ENCODE measurements around the gene MARK4.

Gene MARK4

DNA sequence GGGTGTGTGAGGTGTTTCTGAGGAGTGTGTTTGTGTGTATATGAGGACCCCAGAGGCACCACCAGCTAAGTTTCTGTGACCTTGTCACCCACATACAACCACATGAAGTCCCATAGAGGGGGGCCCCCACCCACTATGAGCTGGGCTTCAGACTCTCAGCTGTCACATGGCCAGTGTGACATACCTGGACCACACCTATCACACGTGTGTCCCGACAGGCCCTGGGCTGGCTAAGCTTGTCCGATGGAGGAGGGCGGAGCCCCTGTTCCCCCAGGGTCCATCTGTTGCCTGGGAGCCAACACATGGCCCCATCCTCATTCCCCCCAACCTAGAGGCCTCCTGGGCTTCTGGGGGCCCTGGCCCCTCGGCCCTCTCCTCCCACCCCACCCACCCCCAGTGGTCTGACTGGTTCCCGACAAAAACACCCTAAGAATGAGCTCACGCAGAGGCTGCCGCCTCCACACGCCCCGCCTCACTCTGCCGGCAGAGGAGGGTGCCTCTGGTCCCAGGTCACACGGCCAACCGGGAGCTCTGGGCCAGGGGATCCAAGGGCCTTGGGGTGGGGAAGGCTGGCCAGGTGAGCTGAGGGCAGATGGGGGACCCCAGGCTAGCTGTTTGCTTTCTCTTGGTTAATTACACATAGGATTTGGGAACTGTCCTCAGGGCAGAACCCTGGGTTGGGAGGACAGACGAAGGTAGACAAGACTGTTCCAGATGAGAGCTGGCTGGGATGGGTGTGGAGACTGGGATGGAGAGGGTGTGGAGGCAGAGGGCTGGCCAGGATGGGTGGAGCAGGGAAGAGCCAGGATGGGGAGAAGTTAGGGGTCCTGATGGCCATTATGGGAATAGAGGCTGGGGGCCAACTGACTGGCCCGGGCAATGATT is 93.8 kb downstream of the MARK4 start:
- no peak for DNase-seq

GRCh38 chr19:45345506-45345860 is 94.4 kb downstream of the MARK4 start:
- no peak for DNase-seq

- DNase-seq: no peak
These were observed 95.4 kb downstream of the MARK4 start for GRCh38 chr19:45346449-45346848.

DNA sequence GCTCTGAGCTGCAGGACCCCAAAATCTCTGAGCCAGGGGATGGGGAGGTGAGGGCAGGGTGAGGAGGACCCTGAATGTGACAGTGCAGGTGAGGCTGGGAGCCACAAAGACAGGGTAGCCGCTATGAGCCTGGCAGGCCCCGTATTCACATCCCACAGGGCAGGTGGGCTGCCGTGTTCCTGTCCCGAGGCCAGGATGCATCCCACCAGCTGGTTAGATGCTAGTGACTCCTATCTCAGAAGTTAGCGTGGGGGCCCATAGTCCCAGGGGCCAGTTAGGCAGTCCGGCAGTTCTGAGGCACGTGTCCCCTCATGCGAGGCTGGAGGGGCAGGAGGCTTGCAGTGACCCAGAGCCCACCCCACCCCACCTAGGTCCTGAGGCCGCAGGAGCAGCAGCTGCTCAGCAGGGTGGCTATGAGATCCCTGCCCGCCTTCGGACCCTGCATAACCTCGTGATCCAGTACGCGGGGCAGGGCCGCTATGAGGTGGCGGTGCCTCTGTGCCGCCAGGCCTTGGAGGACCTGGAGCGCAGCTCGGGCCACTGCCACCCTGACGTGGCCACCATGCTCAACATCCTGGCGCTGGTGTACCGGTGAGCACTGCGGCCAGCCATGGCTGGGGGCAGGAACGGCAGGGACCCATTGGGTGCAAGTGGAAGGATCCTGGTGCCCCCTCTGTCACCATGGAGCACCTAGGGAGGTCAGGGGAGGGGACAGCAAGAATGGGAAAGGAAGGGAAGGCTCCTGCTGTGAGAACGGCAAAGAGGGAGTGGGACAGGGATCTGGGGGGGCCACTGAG is 96.7 kb downstream of the MARK4 start:
- DNase-seq: no peak

GRCh38 chr19:45348367-45349125 is 97.5 kb downstream of the MARK4 start:
- no peak for DNase-seq

DNA sequence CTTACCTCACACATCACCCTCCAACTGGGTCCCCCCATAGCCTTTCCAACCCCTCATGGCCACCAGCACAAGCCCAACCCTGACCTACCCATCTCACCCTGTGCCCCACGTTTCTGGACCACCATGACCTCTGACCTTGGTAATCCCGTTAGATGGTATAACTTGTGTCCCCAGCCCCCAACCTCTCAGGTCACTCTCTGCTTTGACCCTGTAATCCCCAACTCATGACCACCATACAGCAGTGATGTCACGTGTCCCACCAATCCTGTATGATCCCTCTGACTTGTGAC is 98.0 kb downstream of the MARK4 start:
- DNase-seq: no peak

GRCh38 chr19:45349430-45349941 is 98.4 kb downstream of the MARK4 start:
- DNase-seq: no peak

DNA sequence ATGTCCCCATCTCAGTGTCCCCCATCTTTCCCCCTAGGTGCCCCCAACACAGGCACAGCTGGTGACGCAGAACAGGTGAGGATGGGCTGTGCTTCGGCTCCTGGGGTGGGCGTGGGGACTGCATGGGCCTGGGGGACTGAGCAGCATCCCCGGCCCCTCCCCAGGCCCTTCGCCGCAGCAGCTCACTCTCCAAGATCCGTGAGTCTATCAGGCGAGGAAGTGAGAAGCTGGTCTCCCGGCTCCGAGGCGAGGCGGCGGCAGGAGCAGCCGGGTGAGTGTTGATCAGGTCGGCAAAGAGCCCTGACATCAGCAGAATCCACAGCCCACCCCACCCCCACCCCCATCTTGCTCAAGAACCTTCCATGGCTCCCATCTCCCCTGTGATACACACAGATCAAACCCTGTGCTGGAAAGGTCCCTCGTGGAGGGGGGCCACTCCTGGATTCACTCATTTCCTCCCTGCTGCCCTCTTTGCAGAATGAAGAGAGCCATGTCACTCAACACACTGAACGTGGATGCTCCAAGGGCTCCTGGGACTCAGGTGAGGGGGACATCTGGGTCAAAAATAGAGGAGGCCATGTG is 99.5 kb downstream of the MARK4 start:
- DNase-seq: no peak

GRCh38 chr19:45351401-45351952 is 100.4 kb downstream of the MARK4 start:
- DNase-seq: no peak

DNA sequence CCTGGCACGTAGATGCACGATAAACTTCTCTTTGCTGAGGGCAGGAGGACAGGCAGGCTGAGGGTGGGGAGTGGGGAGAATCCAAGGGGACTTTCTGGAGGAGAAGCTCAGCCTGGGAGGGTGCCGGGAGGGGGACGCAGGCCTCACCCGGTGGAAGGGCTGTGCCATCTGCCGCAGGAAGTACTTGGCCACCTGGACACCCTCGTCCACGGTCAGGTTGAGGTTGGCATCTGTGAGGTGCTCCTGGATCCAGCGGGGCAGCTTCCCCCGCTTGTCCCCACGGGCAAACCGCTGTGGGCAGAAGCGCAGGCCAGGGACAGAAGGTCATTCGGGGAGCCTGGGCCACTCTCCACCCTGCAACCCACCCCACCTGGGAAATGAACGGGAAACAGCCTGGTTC is 101.0 kb downstream of the MARK4 start:
- no peak for DNase-seq

DNA sequence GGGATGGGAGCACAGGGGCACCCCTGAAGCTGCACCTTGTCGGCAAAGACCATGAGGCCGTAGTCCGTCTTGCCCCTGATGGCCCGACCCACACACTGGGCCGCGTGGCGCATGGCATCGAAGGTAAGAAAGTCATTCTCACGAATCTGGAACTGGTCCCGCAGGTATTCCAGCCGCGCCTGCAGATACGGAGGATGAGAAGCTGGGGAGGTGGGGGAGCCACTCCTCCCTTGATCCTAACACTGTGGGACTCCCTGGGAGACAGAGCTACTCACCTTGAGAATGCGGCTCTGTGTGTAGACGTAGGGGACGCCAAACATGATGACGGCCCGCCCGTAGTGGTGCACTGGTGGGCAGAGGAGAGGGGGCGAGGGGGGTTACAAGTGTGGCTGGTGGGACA is 101.4 kb downstream of the MARK4 start:
- DNase-seq: no peak

DNA sequence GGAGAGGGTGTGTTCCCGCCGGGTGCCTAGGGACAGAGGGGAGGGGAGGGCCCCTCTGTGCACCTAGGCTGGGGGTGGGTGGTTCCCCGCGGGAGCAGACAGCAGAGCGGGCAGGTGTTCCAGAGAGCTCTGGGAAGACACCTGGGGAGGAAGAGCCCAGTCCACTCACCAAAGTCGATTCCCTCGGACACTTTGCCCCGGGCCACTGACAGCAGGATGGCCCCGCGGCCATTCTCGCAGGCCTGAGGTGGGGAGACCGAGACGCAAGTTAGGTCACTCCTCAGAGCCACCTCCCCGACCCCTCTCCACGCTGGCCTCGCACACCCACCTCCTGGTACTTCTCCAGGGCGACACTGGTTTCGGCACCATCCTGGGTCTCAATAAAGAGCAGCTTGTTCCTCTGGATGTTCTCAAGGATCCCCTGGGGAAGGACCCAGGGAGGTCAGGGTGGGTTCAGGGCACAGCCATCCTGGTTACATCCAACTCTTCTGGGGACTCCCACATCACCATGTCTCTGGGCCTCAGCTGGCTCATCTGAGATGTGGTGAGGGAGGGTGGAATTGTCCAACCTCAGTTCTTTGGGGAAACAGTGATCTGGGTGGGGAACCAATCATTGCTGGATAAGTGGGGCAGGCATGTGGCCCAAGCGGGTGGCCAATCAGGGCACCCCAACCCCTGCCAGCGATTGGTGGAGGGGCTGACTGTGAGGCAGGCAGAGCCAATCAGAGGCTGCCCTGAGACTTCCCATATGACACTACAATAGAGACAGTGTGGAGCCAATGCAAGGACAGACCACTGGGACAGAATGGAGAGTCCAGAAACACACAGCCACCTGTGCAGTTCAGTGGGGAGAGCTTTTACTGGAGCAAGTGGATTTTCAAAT is 102.1 kb downstream of the MARK4 start:
- no peak for DNase-seq

DNA sequence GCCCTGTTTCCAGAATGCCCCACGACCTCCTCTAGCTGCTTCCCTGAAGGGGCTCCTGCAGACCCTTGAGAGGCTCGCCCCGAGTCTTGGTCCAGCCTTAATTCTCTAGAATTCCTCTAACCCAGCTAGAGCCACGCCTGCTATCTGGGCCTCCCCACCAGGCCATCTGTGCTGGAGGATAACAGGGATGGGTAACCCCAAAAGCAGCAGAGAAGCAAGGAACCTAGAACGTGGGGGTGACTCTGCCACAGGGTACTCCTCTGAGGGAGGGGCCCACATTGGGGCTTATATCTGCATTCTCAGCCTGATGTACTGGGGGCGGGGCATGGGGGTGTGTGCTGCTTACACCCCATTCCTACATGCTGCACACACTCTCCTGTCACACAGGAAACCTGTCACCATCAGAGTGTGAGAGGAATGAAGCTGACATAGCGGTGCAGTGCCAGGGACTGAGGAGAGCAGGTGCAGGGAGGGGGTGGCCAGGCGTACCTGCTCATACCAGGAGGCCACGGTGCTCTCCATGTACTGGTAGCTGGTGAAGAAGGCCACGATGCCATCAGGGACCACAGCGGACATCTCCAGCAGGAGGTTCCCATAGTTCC is 103.3 kb downstream of the MARK4 start:
- no peak for DNase-seq

Measured in MV-4-11 (cell line).